Measurements from ENCODE around the gene ZNF460. TPM values are rescaled to one million over a fixed set of nuclear protein-coding genes. Genes with fewer than 3 reads are reported as not detected.

ZNF460 gene
- total and polyA plus RNA-seq, 2 of the 13 experiments (the other 11 are each of a cell fraction or from before 2014, with no cell fraction given) = 14.5 to 44.8 TPM

- TF ChIP-seq ZBTB10 (CRISPR knock-in tag; IDR thresholded peaks at IDR 0.05; ENCODE audit: borderline replicate concordance) (no peak; the same call in 1 of the 2 replicates), NONO (IDR thresholded peaks at IDR 0.05) (no peak), NONO (CRISPR knock-in tag; conservative IDR thresholded peaks at IDR 0.05) (peak; percentile 66), BRCA1 (CRISPR knock-in tag; IDR thresholded peaks at IDR 0.05) (peak; percentile 93), ZIK1 (CRISPR knock-in tag; IDR thresholded peaks at IDR 0.05; ENCODE audit: borderline replicate concordance, low read depth) (peak; percentile 72), YEATS2 (CRISPR knock-in tag; IDR thresholded peaks at IDR 0.05; ENCODE audit: borderline replicate concordance) (peak; percentile 66; the same call in 1 of the 2 replicates), SMC3 (IDR thresholded peaks at IDR 0.05; ENCODE audit: low read length) (peak; percentile 7; the same call in 1 of the 2 replicates), ZNF512B (CRISPR knock-in tag; IDR thresholded peaks at IDR 0.05; ENCODE audit: borderline replicate concordance) (no peak), ZNF407 (CRISPR knock-in tag; IDR thresholded peaks at IDR 0.05; ENCODE audit: not compliant biosample characterization) (no peak), ARID3A (IDR thresholded peaks at IDR 0.05; ENCODE audit: low read depth, low read length) (peak; percentile 37; the same call in 1 of the 2 replicates)
These were observed 694 bp upstream of the ZNF460 start (continued) for GRCh38 chr19:57279418-57280164.
